ENCODE data around the gene CCDC77.
A peak's percentile ranks its signal among the peaks of the same experiment; 100 is the strongest.

CCDC77 gene

DNA sequence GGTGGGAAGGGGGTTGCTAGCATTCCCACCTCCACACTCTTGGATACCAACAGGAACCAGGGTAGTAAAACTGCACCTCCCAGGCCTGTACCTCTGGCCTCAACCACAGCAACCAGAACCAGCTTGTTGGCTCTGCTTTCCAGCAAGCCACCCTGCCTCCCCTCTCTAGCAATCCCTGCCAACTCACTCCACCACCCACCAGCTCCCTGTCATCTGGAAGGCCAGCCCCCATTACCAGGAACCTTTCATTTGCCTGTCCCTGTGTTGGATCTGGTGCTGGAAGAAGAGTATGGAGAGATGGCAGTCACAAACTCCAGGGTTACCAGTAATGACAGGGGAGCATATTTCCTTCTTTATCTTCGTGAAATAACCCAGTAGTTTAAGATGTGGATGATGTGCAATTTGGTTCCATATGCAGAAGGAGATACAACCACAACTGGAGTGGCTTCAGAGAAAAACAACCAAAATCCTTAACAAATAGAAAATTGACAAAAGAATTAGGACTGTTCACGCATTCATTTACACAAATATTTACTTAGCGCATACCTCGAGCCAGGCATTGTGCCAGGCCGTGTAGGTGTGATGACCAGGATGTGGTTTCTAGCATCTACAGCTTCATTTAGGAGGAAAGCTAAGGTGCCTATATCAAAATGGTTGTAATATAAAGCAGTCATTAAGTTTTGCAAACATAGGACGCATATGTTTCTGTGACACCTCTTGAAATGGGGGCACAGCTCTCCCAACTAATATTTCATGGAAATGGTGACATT is 61.7 kb downstream of the CCDC77 start:
- Histone ChIP-seq H3K4me1 (ENCODE audit: control insufficient read depth, insufficient read depth, low read depth, low read length) (peaks cover 10% of the 10 kb centered on the region), H2AK5ac (ENCODE audit: low read length, severe bottlenecking) (no peak overlapping the region), H3K14ac (ENCODE audit: low read length in 2 of 2) (no peak overlapping the region), H3K9me3 (ENCODE audit: control insufficient read depth, low read length) (no peaks in the 10 kb centered on the region), H3K4me2 (ENCODE audit: low read length, poor library complexity, severe bottlenecking) (no peak overlapping the region), H3K36me3 (ENCODE audit: control insufficient read depth in 1 of 2, insufficient read depth in 2 of 2, low read depth in 1 of 2, low read length in 2 of 2) (no peaks in the 10 kb centered on the region), H2AFZ (ENCODE audit: low read depth, low read length) (no peak overlapping the region), H4K8ac (ENCODE audit: low read length) (no peak overlapping the region), H3K4me3 (ENCODE audit: insufficient read depth in 1 of 2, low read depth in 1 of 2, low read length in 2 of 2) (no peak overlapping the region), H3K9ac (ENCODE audit: low read length) (no peak overlapping the region), H3K27me3 (ENCODE audit: control insufficient read depth in 1 of 2, insufficient read depth in 1 of 2, low read length in 2 of 2) (peaks cover 40 to 82% of the 10 kb centered on the region in 2 experiments), H4K91ac (ENCODE audit: low read length) (no peak overlapping the region), H3K79me1 (replicated peaks; ENCODE audit: low read length, poor library complexity, severe bottlenecking) (no peaks in the 10 kb centered on the region), H2BK120ac (ENCODE audit: low read depth, low read length) (no peak overlapping the region), H3K18ac (ENCODE audit: low read depth in 1 of 2, low read length in 2 of 2) (no peak overlapping the region), H3K23ac (ENCODE audit: low read length in 2 of 2) (no peak overlapping the region), H3K27ac (ENCODE audit: low read length, poor library complexity, severe bottlenecking) (no peak overlapping the region), H3K4ac (ENCODE audit: low read depth in 1 of 2, low read length in 2 of 2) (no peak overlapping the region), H2BK5ac (ENCODE audit: low read depth, low read length, poor library complexity, severe bottlenecking) (no peak overlapping the region), H2BK15ac (ENCODE audit: low read depth, poor library complexity, severe bottlenecking) (no peak overlapping the region), H2BK12ac (ENCODE audit: low read length in 2 of 2) (no peak overlapping the region)
- DNase-seq: no peak
- WGBS: 86% methylated on average over 5 of the region's 6 CpGs

DNA sequence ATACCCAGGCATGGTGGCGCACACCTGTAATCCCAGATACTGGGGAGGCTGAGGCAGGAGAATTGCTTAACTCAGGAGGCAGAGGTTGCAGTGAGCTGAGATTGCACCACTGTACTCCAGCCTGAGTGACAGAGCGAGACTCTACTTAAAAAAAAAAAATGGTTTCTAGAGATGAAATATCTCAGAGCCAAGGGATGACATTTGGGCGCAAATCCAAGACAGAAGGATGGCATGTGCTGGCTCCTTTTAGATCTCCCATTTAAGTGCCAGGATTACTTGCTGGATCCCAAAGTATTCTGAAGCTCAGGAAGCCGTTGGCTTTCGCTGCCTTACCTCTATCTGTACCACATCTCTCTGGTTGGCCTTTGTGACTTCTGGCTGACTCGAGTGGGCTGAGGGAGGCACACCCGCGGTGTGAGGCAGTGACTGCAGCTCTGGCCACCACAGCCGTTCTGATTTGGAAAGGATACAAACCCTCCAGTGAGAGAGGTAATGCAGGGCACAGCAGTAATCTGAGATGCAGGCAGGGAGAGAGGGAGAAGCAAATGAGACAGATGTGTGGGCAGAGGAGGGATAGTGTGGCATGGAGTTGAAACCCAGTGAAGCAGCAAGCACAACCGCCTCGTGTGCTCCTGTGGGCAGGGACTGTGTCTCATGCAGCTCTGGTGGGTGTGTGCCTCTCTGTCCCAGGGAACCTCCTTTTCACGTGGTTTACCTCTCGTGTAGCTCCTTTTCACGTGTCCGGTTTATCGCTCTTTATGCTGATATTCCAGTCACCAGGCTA is 63.2 kb downstream of the CCDC77 start:
- 87% methylated on average over 16 of the region's 16 CpGs for WGBS
- no peak for DNase-seq
- H2AK5ac ChIP-seq (ENCODE audit: low read length, severe bottlenecking): no peak overlapping the region
- H4K91ac ChIP-seq (ENCODE audit: low read length): no peak overlapping the region
- no peak overlapping the region for H3K27ac ChIP-seq (ENCODE audit: low read length, poor library complexity, severe bottlenecking)
- no peak overlapping the region for H2BK120ac ChIP-seq (ENCODE audit: low read depth, low read length)
- no peak overlapping the region for H3K9ac ChIP-seq (ENCODE audit: low read length)
- no peak overlapping the region for H2BK15ac ChIP-seq (ENCODE audit: low read depth, poor library complexity, severe bottlenecking)
- no peaks in the 10 kb centered on the region for H3K36me3 ChIP-seq (ENCODE audit: control insufficient read depth in 1 of 2, insufficient read depth in 2 of 2, low read depth in 1 of 2, low read length in 2 of 2)
- no peak overlapping the region for H3K18ac ChIP-seq (ENCODE audit: low read depth in 1 of 2, low read length in 2 of 2)
- no peak overlapping the region for H3K4me2 ChIP-seq (ENCODE audit: low read length, poor library complexity, severe bottlenecking)
- H3K9me3 ChIP-seq (ENCODE audit: control insufficient read depth, low read length): no peaks in the 10 kb centered on the region
- no peak overlapping the region for H3K23ac ChIP-seq (ENCODE audit: low read length in 2 of 2)
- H3K4ac ChIP-seq (ENCODE audit: low read depth in 1 of 2, low read length in 2 of 2): no peak overlapping the region
- peaks cover 25 to 80% of the 10 kb centered on the region in 2 experiments for H3K27me3 ChIP-seq (ENCODE audit: control insufficient read depth in 1 of 2, insufficient read depth in 1 of 2, low read length in 2 of 2)
- peak overlapping the region in 1 of 2 experiments; percentile 78 for H3K14ac ChIP-seq (ENCODE audit: low read length in 2 of 2)
- no peak overlapping the region for H2AFZ ChIP-seq (ENCODE audit: low read depth, low read length)
- H2BK12ac ChIP-seq (ENCODE audit: low read length in 2 of 2): no peak overlapping the region
- H2BK5ac ChIP-seq (ENCODE audit: low read depth, low read length, poor library complexity, severe bottlenecking): no peak overlapping the region
- H4K8ac ChIP-seq (ENCODE audit: low read length): no peak overlapping the region
- peaks cover 5% of the 10 kb centered on the region for H3K4me1 ChIP-seq (ENCODE audit: control insufficient read depth, insufficient read depth, low read depth, low read length)
- no peak overlapping the region for H3K4me3 ChIP-seq (ENCODE audit: insufficient read depth in 1 of 2, low read depth in 1 of 2, low read length in 2 of 2)
- no peaks in the 10 kb centered on the region for H3K79me1 ChIP-seq (replicated peaks; ENCODE audit: low read length, poor library complexity, severe bottlenecking)

DNA sequence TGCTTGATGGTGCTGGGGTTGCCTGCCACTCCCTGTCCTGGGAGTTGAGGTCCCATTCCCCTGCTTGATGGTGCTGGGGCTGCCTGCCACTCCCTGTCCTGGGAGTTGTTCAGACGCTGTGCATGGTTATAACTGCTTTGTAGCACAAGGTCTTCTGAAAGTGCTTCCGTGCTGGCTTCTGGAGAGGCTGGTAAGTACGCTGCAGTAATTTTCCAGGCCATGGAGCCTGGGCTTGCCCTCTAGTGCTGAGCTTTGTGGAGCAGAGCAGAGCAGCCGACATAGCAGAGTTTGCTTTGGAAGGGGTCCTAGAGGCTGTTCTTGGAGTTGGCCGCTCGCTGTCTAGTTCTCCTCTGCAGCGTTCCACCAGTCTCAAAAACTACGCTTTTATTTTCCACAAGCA is 64.6 kb downstream of the CCDC77 start:
- Histone ChIP-seq H3K9me3 (ENCODE audit: control insufficient read depth, low read length) (no peaks in the 10 kb centered on the region), H3K36me3 (ENCODE audit: control insufficient read depth in 1 of 2, insufficient read depth in 2 of 2, low read depth in 1 of 2, low read length in 2 of 2) (no peaks in the 10 kb centered on the region), H4K91ac (ENCODE audit: low read length) (no peak overlapping the region), H4K8ac (ENCODE audit: low read length) (no peak overlapping the region), H2BK15ac (ENCODE audit: low read depth, poor library complexity, severe bottlenecking) (no peak overlapping the region), H3K27ac (ENCODE audit: low read length, poor library complexity, severe bottlenecking) (no peak overlapping the region), H3K18ac (ENCODE audit: low read depth in 1 of 2, low read length in 2 of 2) (no peak overlapping the region), H3K4me2 (ENCODE audit: low read length, poor library complexity, severe bottlenecking) (no peak overlapping the region), H3K23ac (ENCODE audit: low read length in 2 of 2) (no peak overlapping the region), H3K4me1 (ENCODE audit: control insufficient read depth, insufficient read depth, low read depth, low read length) (no peaks in the 10 kb centered on the region), H3K14ac (ENCODE audit: low read length in 2 of 2) (no peak overlapping the region), H2BK5ac (ENCODE audit: low read depth, low read length, poor library complexity, severe bottlenecking) (no peak overlapping the region), H2AK5ac (ENCODE audit: low read length, severe bottlenecking) (no peak overlapping the region), H3K4ac (ENCODE audit: low read depth in 1 of 2, low read length in 2 of 2) (no peak overlapping the region), H3K4me3 (ENCODE audit: insufficient read depth in 1 of 2, low read depth in 1 of 2, low read length in 2 of 2) (no peak overlapping the region), H3K79me1 (replicated peaks; ENCODE audit: low read length, poor library complexity, severe bottlenecking) (no peaks in the 10 kb centered on the region), H2BK12ac (ENCODE audit: low read length in 2 of 2) (no peak overlapping the region), H3K27me3 (ENCODE audit: control insufficient read depth in 1 of 2, insufficient read depth in 1 of 2, low read length in 2 of 2) (peaks cover 21 to 82% of the 10 kb centered on the region in 2 experiments), H3K9ac (ENCODE audit: low read length) (no peak overlapping the region), H2AFZ (ENCODE audit: low read depth, low read length) (no peak overlapping the region), H2BK120ac (ENCODE audit: low read depth, low read length) (no peak overlapping the region)
- DNase-seq: no peak
- 82% methylated on average over 7 of the region's 8 CpGs for WGBS

DNA sequence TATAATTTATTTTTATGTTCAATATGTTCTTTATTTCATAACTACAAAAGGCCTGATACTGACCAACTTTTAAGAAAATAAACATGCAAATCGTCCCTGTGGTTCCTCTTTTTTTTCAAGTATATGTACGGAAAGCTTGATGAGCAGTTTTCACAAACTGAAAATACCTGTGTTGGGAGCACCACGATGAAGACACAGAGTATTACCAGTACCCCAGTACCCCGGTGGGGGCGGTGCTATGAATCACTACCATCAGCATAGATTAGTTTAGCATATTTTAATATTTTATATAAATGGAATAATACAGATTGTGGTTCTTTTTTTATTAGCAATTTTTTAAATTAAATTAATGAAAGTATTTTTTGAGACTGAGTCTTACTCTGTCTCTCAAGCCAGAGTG is 65.3 kb downstream of the CCDC77 start:
- H2AK5ac ChIP-seq (ENCODE audit: low read length, severe bottlenecking): no peak overlapping the region
- H2BK12ac ChIP-seq (ENCODE audit: low read length in 2 of 2): no peak overlapping the region
- no peak overlapping the region for H4K91ac ChIP-seq (ENCODE audit: low read length)
- H3K4ac ChIP-seq (ENCODE audit: low read depth in 1 of 2, low read length in 2 of 2): no peak overlapping the region
- 94% methylated on average over 2 of the region's 5 CpGs for WGBS
- no peak overlapping the region for H3K14ac ChIP-seq (ENCODE audit: low read length in 2 of 2)
- H3K23ac ChIP-seq (ENCODE audit: low read length in 2 of 2): no peak overlapping the region
- DNase-seq: no peak
- no peak overlapping the region for H3K27ac ChIP-seq (ENCODE audit: low read length, poor library complexity, severe bottlenecking)
- no peaks in the 10 kb centered on the region for H3K9me3 ChIP-seq (ENCODE audit: control insufficient read depth, low read length)
- no peak overlapping the region for H2BK5ac ChIP-seq (ENCODE audit: low read depth, low read length, poor library complexity, severe bottlenecking)
- H2BK15ac ChIP-seq (ENCODE audit: low read depth, poor library complexity, severe bottlenecking): no peak overlapping the region
- H3K4me3 ChIP-seq (ENCODE audit: insufficient read depth in 1 of 2, low read depth in 1 of 2, low read length in 2 of 2): no peak overlapping the region
- H3K79me1 ChIP-seq (replicated peaks; ENCODE audit: low read length, poor library complexity, severe bottlenecking): no peaks in the 10 kb centered on the region
- H3K4me1 ChIP-seq (ENCODE audit: control insufficient read depth, insufficient read depth, low read depth, low read length): no peaks in the 10 kb centered on the region
- H3K27me3 ChIP-seq (ENCODE audit: control insufficient read depth in 1 of 2, insufficient read depth in 1 of 2, low read length in 2 of 2): peaks cover 14 to 76% of the 10 kb centered on the region in 2 experiments
- H3K36me3 ChIP-seq (ENCODE audit: control insufficient read depth in 1 of 2, insufficient read depth in 2 of 2, low read depth in 1 of 2, low read length in 2 of 2): no peaks in the 10 kb centered on the region
- H3K18ac ChIP-seq (ENCODE audit: low read depth in 1 of 2, low read length in 2 of 2): no peak overlapping the region
- H4K8ac ChIP-seq (ENCODE audit: low read length): no peak overlapping the region
- no peak overlapping the region for H3K9ac ChIP-seq (ENCODE audit: low read length)
- no peak overlapping the region for H2BK120ac ChIP-seq (ENCODE audit: low read depth, low read length)
- H3K4me2 ChIP-seq (ENCODE audit: low read length, poor library complexity, severe bottlenecking): no peak overlapping the region
- no peak overlapping the region for H2AFZ ChIP-seq (ENCODE audit: low read depth, low read length)

Data from mesenchymal stem cell (in vitro differentiated cells and primary cell).